NCI-H2227 (cell line): ENCODE data around the gene NTRK3.
"Not testable (repeated sequence)": the region's sequence is repeated elsewhere in the genome, so short reads cannot be mapped to it uniquely, and the experiment has no call there.

ENCODE experiments used
- DNase-seq: peaks from one replicate; lab custom pipeline; 2025; ENCODE audit not compliant: unreplicated experiment; lab: John Stamatoyannopoulos, UW

Gene NTRK3

DNA sequence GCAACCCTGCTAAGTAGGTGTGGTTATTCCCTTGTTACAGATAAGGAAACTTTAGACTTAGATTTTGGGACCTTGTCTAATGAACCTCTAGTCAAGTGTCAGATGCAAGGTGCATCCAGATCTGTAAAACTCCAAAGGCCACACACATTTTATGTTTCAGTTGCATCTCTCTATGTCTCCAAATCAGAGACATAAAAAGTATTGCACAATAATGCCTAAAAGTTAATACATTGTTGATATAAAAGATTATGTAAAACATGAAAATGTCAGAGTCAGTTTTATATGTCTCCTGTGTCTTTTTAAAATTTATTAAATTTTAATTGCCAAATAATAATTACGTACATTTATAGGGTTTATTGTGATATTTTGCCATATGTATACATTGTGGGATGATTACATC lies 408.5 kb downstream of the NTRK3 start:
- DNase-seq = no peak

DNA sequence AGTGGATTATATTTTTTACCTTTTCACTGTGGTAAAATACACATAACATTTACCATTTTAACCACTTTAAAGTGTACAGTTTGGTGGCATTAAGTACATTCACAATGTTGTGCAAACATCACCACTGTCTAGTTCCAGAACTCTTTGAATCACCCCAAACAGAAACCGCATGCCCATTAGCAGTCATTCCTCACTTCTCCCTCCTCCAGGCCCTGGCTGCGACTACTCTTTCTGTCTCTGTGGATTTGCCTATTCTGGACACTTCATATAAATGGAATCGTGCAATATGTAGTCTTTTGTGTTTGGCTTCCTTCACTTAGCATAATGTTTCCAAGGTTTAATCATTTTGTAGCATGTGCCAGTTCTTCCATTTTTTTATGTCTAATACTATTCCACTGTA lies 409.8 kb downstream of the NTRK3 start:
- DNase-seq = no peak

DNA sequence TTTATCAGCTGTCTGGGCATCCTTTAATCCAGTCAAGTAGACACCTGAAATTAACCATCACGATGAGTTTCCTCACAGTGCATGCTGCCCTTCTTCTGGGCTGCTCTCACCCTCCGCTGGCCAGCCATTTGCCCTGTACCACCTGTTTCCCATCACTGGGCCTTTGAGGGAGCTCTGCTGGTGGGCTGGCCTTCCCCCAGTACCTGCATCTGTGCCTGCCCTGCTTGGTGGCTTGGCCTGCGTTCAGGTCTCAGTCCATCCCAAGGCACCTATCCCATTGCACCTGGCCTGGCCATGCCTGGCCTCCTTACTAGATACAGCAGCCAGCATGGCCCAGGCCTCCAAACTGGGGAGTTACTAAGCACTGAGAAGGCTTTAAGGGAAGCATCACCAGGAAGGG lies 413.2 kb downstream of the NTRK3 start:
- no peak for DNase-seq

DNA sequence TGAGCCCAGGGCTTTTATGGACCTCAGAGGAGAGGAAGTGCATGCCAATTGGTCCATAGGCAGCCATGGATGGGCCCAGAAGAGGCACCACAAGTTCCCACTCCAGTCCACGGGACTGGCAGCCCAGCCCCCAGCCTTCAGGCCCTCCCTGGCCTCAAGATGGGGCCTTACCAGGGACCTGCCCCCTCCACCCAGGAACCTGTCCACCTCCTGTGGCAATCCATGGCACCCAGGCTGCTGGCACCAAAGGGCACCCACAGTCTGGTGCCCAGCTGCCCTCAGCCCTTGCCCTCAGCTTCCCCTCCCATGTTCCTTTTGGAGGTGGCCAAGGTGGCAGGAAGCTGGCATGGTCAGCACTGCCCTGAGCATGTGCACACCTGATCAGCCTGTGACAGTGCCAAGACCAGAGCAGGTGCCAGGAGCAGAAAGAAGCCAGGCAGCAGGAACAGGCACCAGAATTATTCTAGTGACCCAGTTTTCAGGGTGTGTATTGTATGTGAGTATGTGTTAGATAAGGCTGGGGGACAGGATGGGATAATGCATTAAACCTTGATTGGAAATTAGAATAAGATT lies 415.0 kb downstream of the NTRK3 start:
- no peak for DNase-seq

DNA sequence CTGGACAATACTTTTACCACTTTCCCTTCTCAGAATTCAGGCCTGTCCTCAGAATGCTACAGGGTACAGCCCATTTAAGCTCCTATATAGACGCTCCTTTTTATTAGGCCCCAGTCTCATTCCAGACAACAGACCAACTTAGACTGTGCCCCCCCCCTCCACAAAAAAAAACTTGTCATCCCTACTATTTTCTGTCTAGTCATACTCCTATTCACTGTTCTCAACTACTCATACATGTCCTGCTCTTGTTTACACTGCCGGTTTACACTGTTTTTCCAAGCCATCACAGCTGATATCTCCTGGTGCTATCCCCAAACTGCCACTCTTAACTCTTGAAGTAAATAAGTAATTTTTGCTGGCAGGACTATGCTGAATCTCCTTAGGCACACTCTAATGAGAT lies 420.7 kb downstream of the NTRK3 start:
- not testable (repeated sequence) for DNase-seq

DNA sequence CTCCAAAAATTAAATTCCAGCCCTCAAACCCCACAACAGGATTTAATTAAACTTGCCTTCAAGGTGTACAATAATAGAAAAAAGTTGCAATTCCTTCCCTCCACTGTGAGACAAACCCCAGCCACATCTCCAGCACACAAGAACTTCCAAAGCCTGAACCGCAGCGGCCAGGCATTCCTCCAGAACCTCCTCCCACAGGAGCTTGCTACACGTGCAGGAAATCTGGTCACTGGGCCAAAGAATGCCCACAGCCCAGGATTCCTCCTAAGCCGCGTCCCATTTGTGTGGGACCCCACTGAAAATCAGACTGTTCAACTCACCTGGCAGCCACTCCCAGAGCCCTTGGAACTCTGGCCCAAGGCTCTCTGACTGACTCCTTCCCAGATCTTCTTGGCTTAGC lies 423.2 kb downstream of the NTRK3 start:
- not testable (repeated sequence) for DNase-seq

DNA sequence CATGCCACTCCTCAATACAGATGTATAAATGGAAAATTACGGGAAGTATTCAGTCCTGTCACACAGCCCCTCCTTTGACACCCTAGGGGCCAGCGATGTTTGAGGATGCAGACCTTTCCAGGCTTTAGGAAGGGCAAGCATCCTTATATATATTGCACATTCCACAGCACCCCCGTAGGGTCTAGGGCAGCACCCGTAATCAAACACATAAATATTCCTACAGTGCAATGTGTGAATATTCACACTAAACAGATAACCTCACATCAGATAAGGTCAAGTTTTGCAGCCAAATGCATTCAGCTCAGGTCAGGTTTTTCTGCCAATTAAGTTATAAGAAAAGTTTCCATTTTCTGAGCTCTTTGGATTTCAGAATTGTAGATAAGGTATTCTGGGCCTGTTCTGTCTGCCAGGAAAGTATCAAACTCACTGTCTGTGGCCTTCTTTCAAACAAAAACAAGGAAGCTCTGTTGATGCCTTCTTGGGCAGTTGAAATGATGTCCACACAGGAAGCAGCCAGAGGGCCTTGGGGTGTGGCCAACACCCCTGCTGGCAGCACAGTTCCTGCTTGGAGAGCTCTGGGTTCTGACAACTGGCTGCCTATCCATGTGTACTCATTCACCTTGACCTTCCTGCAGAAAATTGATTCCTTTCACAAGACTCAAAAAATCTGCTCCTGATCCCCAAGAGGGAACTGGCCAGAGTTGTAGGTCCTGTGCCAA lies 427.0 kb downstream of the NTRK3 start:
- no peak for DNase-seq

DNA sequence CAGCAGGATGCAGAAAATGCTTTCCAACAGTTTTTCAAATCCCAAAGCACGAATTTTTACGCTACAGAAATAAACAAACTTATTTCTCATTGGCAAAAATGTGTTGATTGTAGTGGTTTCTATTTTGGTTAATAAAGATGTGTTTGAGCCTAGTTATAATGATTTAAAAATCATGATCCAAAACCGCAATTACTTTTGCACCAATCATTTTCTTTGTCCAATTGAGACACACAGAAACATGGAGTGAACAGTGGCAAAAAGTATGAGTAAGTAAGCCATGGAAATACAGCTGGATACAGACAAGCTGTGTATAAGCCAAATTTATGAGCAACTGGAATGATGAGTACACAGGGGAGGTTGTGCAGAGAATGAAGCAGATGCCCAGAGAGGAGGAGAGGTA lies 427.9 kb downstream of the NTRK3 start:
- DNase-seq = no peak

DNA sequence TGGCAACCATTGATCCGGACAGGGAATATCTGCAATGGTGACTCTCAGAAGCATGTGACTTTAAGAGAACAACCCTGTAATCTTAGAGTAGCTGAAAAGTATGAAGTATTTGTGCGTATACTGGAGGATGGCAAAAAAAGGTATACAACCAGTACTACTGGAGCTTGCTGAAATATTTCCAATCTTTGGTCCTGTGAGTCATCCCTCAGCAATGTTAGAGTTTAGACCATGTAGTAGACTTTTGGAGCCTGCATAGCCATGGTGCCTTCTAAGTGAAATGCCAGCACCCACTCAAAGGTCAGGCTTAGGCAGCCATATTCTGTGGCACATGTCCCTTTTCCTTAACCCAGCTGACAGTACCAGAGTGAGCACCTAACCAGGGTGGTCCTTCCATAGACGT lies 429.4 kb downstream of the NTRK3 start:
- no peak for DNase-seq

DNA sequence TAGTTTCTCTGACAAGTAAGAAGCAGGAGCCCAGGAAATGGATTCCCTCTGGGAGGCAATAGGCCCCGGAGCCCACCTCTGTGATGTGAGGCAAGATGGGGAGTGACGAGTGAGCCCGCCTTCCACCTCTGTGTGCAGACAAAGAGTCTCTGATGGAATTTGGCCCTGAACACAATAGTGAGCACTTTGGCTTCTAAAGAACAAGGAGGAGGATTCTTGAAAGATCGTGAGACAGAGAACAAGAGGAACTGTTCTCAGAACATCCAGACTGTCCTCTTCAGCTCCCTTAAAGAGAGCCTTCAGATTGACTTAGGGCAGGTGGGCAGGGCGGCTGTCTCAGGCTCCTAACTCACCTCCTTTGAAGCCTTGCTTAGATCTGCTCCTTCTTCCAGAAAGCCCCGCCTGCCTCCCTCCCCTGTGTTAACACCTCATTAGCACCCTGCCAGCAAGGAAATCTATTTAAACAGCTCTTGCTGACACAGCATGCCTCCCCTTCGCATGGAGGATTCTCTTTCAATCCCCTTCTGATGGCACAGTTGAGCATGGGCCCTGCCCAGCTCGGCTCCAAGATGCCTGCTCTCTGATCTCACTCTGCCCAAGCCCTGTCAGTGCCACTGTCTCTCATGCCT lies 430.3 kb downstream of the NTRK3 start:
- DNase-seq = no peak

DNA sequence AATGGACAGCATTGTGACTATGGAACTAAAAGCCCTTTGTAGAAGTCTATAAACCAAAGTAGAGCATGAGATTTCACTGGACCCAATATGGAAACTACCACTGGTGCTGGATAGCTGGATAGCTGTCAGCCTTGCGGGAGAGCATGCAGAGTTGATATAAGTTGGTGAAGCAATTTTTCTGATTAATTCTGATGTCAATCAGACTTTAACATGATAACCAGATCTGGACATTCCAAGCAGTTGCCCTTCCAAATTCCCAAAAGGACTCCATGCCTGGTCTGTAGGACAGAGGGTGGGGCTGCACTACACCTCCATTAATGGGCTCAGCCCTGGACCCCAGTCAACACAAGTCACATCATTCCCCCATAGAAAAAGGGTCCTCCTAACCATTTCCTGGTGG lies 437.8 kb downstream of the NTRK3 start:
- DNase-seq = no peak

DNA sequence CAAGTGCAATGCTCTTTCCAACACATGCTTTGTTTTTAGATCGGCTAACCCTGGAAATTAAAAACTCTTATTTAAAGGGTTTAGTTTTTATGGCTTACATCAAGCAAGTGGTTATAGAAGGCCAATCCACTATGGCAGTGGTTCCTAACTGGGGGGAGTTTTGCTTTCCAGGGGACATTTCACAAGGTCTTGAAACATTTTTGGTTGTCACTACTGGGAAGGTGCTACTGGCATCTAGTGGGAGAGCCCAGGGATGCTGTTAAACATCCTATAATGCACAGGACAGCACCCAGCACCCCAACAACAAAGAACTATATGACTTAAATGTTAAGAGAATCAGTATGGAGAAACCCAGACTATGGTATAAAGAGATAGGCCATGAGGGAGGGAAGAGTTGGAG lies 439.0 kb downstream of the NTRK3 start:
- no peak for DNase-seq

DNA sequence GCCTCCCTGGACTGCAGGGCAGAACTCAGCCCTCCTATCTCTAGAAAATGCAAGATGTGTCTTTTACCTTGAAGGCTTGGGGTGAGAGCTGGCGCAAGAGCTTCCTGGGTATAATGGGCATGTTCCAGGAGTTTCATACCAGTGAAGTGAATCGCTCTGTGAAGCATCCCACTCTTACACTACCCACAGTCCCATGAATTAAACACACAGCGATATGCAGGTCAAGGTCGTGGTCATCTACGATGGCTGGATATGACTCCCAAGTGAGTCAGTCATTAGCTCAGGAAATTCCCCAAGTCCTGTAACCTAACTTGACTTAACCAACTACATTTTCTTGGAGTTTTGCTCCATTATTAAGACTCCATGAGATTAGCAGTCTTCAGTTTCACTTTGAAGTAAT lies 439.7 kb downstream of the NTRK3 start:
- DNase-seq = no peak

DNA sequence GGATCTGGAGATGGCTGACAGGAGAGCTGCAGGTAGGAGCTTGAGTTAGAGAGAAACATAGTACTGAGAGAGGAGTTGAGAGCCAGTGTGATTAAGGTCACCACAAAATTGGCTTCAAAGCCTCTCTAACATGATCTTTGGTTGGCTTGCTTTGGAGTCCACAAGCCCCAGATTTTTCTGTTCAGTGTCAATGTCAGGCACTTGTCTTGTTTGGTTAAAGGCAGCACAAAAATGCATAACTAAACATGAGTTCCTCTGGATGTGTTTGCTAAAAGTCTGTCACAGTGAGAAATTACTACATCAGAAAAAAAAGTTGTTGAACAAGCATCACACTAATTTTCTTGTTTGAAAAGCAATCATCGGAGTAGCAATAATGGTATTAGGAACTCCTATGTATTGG lies 440.5 kb downstream of the NTRK3 start:
- DNase-seq = no peak
